Right atrium auricular region (tissue), 2 donors: ENCODE measurements around the gene AFF4. TPM values are rescaled to one million over a fixed set of nuclear protein-coding genes. Genes with fewer than 3 reads are reported as not detected.
A peak's percentile ranks its signal among the peaks of the same experiment; 100 is the strongest.
"Not testable (repeated sequence)": the region's sequence is repeated elsewhere in the genome, so short reads cannot be mapped to it uniquely, and the experiment has no call there.

Source experiments
- DNase-seq: peaks from one replicate; pipeline ENCODE4 v3.0.0-alpha.2; 2019; ENCODE audit warnings: low spot score
- H3K27ac ChIP-seq, 2 donors: fragments of 200-600 bp; sonication (generic); 1 replicate in 1 of 2; 2 replicates in 1 of 2; pipeline ENCODE4 v1.5.1; 2016 to 2019
- H3K27me3 ChIP-seq, 2 donors: fragments of 200-600 bp; sonication (generic); one replicate each; pipeline versions ENCODE4 v1.5.1 to v1.6.0; 2017 to 2019
- H3K36me3 ChIP-seq: fragments of 200-600 bp; sonication (generic); one replicate; pipeline ENCODE4 v1.5.1; 2016
- H3K4me1 ChIP-seq, 2 donors: fragments of 200-600 bp; sonication (generic); one replicate each; pipeline versions ENCODE4 v1.5.1 to v1.6.0; 2017 to 2019
- H3K4me3 ChIP-seq, 2 donors: fragments of 200-600 bp; sonication (generic); 1 replicate in 1 of 2; 2 replicates in 1 of 2; pipeline ENCODE4 v1.5.1; 2017 to 2019; ENCODE audit warnings: mild to moderate bottlenecking in 1 of 2, moderate library complexity in 1 of 2
- H3K9me3 ChIP-seq, 2 donors: fragments of 200-600 bp; sonication (generic); one replicate each; pipeline ENCODE4 v1.5.1; 2019
- CTCF ChIP-seq, 2 donors: fragments of 200-600 bp; sonication (generic); IDR thresholded peaks; one replicate each; pipeline ENCODE4 v1.5.1; 2019; ENCODE audit warnings: antibody characterized with exemption in 2 of 2
- total RNA-seq, 2 donors: library from RNA; depleted of rRNA; stranded (reverse); fragments of >200 nt; gene quantifications; one replicate each; pipeline ENCODE4 v1.1.0, GENCODE V29; 2016

AFF4 gene
- total RNA-seq, result 10 to 100 TPM; 36.8 to 47.3 TPM

GRCh38 chr5:132963171-132964104 lies at the start of gene AFF4:
AFF4 (minus strand) TSS chr5:132963634; CDS start chr5:132937189, 26,445 bp downstream.
- Histone ChIP-seq H3K9me3 (no peaks in the 10 kb centered on the region), H3K4me1 (peaks cover 0 to 21% of the 10 kb centered on the region in 2 donors), H3K27ac (peak within 1 kb of the TSS; percentile 100), H3K4me3 (peak within 1 kb of the TSS; percentile 88 to 93), H3K27me3 (no peaks in the 10 kb centered on the region), H3K36me3 (no peaks in the 10 kb centered on the region)
- no peak for TF ChIP-seq CTCF (IDR thresholded peaks at IDR 0.05)
- DNase-seq, result peak; percentile 98

- not testable (repeated sequence) for H3K4me3 ChIP-seq, H3K9me3 ChIP-seq, H3K4me1 ChIP-seq, H3K27ac ChIP-seq, DNase-seq, H3K27me3 ChIP-seq
- H3K36me3 ChIP-seq, result peaks cover 22% of the 10 kb centered on the region
These were observed 45.0 kb upstream of the AFF4 start for GRCh38 chr5:133008455-133008854.

- TF ChIP-seq CTCF (IDR thresholded peaks at IDR 0.05), result no peak
- Histone ChIP-seq H3K4me3 (no peak overlapping the region), H3K4me1 (no peaks in the 10 kb centered on the region), H3K9me3 (no peaks in the 10 kb centered on the region), H3K27ac (no peak overlapping the region), H3K27me3 (no peaks in the 10 kb centered on the region), H3K36me3 (peaks cover 31% of the 10 kb centered on the region)
- no peak for DNase-seq
These were observed 43.2 kb upstream of the AFF4 start for GRCh38 chr5:133006653-133007052.

- DNase-seq, result no peak
- Histone ChIP-seq H3K4me1 (no peaks in the 10 kb centered on the region), H3K36me3 (peaks cover 15% of the 10 kb centered on the region), H3K4me3 (no peak overlapping the region), H3K27ac (no peak overlapping the region), H3K27me3 (no peaks in the 10 kb centered on the region), H3K9me3 (no peaks in the 10 kb centered on the region)
- TF ChIP-seq CTCF (IDR thresholded peaks at IDR 0.05), result no peak
These were observed 35.8 kb upstream of the AFF4 start for GRCh38 chr5:132999246-132999645.

- no peak for DNase-seq
- Histone ChIP-seq H3K9me3 (no peaks in the 10 kb centered on the region), H3K27ac (no peak overlapping the region), H3K36me3 (peaks cover 10% of the 10 kb centered on the region), H3K4me3 (no peak overlapping the region), H3K27me3 (no peaks in the 10 kb centered on the region), H3K4me1 (no peaks in the 10 kb centered on the region)
- no peak for TF ChIP-seq CTCF (IDR thresholded peaks at IDR 0.05)
These were observed 35.1 kb upstream of the AFF4 start for GRCh38 chr5:132998556-132998955.

GRCh38 chr5:132996307-132996706 lies 32.9 kb upstream of the AFF4 start:
- no peak for TF ChIP-seq CTCF (IDR thresholded peaks at IDR 0.05)
- H3K27ac ChIP-seq, result no peak overlapping the region
- H3K9me3 ChIP-seq, result no peaks in the 10 kb centered on the region
- no peaks in the 10 kb centered on the region for H3K27me3 ChIP-seq
- no peak for DNase-seq
- no peak overlapping the region for H3K4me3 ChIP-seq
- no peaks in the 10 kb centered on the region for H3K36me3 ChIP-seq
- H3K4me1 ChIP-seq, result no peaks in the 10 kb centered on the region
